Right ventricle myocardium superior (tissue), 1 donor: ENCODE data around the gene PRPS1. TPM values are rescaled to one million over a fixed set of nuclear protein-coding genes. Genes with fewer than 3 reads are reported as not detected.
"Not testable (repeated sequence)": the region's sequence is repeated elsewhere in the genome, so short reads cannot be mapped to it uniquely, and the experiment has no call there.

Source experiments
- ATAC-seq: fragments of 200-7000 bp; cut with Tn5 transposase; one replicate; pipeline ENCODE4 v1.9.1; 2020; ENCODE audit warnings: mild to moderate bottlenecking; ENCODE audit not compliant: poor library complexity
- DNase-seq: peaks from one replicate; pipeline ENCODE4 v3.0.0-alpha.2; 2020
- intact Hi-C: fragments of 100-400 bp; cut with DNase I; formaldehyde crosslinking; loops from one replicate; pipeline ENCODE4 v1.11.2; 2022
- total RNA-seq: library from RNA; stranded (reverse); fragmentation: NEBNext Ultra II Directional; extraction: Animal tissue kit (Norgen Biotek cat#: 25700); gene quantifications from one replicate; pipeline ENCODE4 v1.2.1, GENCODE V29; 2021
- donor health status: DM: no; HTN: yes; CAD: no; lungs with severe emphysema.

PRPS1 gene
- total RNA-seq, 1 donor from 2014 or later, result 20.7 TPM

GRCh38 chrX:107685586-107685985, 57.3 kb downstream of the PRPS1 start:
- DNase-seq, intact Hi-C loops, ATAC-seq: not testable (repeated sequence)

GRCh38 chrX:107686026-107686425, 57.7 kb downstream of the PRPS1 start:
- ATAC-seq (no peak), DNase-seq (no peak)
- intact Hi-C loops, result no loop called here

- ATAC-seq, result no peak
- no peak for DNase-seq
- intact Hi-C loops, result no loop called here
Measured at GRCh38 chrX:107686792-107687191, 58.5 kb downstream of the PRPS1 start.

- DNase-seq (no peak), ATAC-seq (no peak)
- intact Hi-C loops, result no loop called here
Measured at GRCh38 chrX:107687445-107687844, 59.1 kb downstream of the PRPS1 start.

- intact Hi-C loops, result no loop called here
- ATAC-seq (no peak), DNase-seq (no peak)
Measured at GRCh38 chrX:107691024-107691448, 62.7 kb downstream of the PRPS1 start.

- ATAC-seq (peak; percentile 34), DNase-seq (no peak)
- intact Hi-C loops, result no loop called here
Measured at GRCh38 chrX:107699616-107700015, 71.3 kb downstream of the PRPS1 start.

- intact Hi-C loops, result no loop called here
- DNase-seq, result no peak
- ATAC-seq, result peak; percentile 85
Measured at GRCh38 chrX:107700317-107700774, 72.0 kb downstream of the PRPS1 start.

Other genes starting within 250 kb of the PRPS1 start
- 0.05 TPM for gene FRMPD3, start 178.9 kb upstream of the PRPS1 start, total RNA-seq
- gene TSC22D3, start 147.3 kb downstream of the PRPS1 start, total RNA-seq, result 66.4 TPM
- gene NCBP2L, start 149.2 kb downstream of the PRPS1 start, total RNA-seq, result not detected
- gene MID2, start 197.4 kb downstream of the PRPS1 start, total RNA-seq, result 6.2 TPM